H1 (cell line): ENCODE data around the gene NDC80. TPM values are rescaled to one million over a fixed set of nuclear protein-coding genes. Genes with fewer than 3 reads are reported as not detected.

Source experiments
- CTCF ChIA-PET: fragments of 300-600 bp; sonication (Branson Sonifier 250); formaldehyde crosslinking; loops from one replicate; lab custom pipeline; 2021; ENCODE audit not compliant: partially characterized antibody; lab: Charles Lee
- POLR2A ChIA-PET: fragments of 300-600 bp; sonication (Branson Sonifier 250); formaldehyde crosslinking; loops from one replicate; lab custom pipeline; 2021; ENCODE audit warnings: inconsistent platforms; ENCODE audit not compliant: partially characterized antibody; lab: Charles Lee
- DNase-seq, 2 experiments: peaks; one replicate each; pipeline versions ENCODE4 v3.0.0 to v3.0.0-alpha.2; 2010 to 2022; ENCODE audit warnings: low spot score in 2 of 2, low read depth in 1 of 2, mixed read lengths in 1 of 2
- FAIRE-seq: peaks from 2 replicates; lab custom pipeline; 2011; peaks lifted over from hg19 to GRCh38; lab: Jason Lieb, UNC
- H2AFZ ChIP-seq: 2 replicates; pipeline ENCODE4 v1.8.1; 2012; ENCODE audit warnings: low read length, inconsistent platforms
- H2AK5ac ChIP-seq: 2 replicates; pipeline ENCODE4 v1.6.1; 2013; ENCODE audit warnings: low read depth, low read length
- H2BK120ac ChIP-seq: replicated peaks from 2 replicates; pipeline ENCODE3; 2013; ENCODE audit warnings: low read depth, low read length, inconsistent platforms
- H2BK12ac ChIP-seq: 2 replicates; pipeline ENCODE4 v1.6.1; 2013; ENCODE audit warnings: low read depth, low read length
- H2BK15ac ChIP-seq: 2 replicates; pipeline ENCODE4 v1.6.1; 2013; ENCODE audit warnings: low read length
- H2BK20ac ChIP-seq: 2 replicates; pipeline ENCODE4 v1.6.1; 2013; ENCODE audit warnings: low read length
- H2BK5ac ChIP-seq: 2 replicates; pipeline ENCODE4 v1.6.1; 2013; ENCODE audit warnings: low read depth, low read length
- H3K14ac ChIP-seq: 2 replicates; pipeline ENCODE4 v1.6.1; 2013; ENCODE audit warnings: inconsistent platforms; ENCODE audit not compliant: insufficient read length
- H3K18ac ChIP-seq: 2 replicates; pipeline ENCODE4 v1.6.1; 2013; ENCODE audit warnings: low read length; ENCODE audit errors: extremely low read depth
- H3K23ac ChIP-seq: 2 replicates; pipeline ENCODE4 v1.6.1; 2013; ENCODE audit warnings: inconsistent platforms; ENCODE audit not compliant: insufficient read length
- H3K23me2 ChIP-seq: 2 replicates; pipeline ENCODE4 v1.6.1; 2013; ENCODE audit warnings: low read depth, low read length
- H3K27ac ChIP-seq: 2 replicates; pipeline ENCODE4 v1.6.1; 2011; ENCODE audit warnings: low read depth, low read length, inconsistent platforms
- H3K27me3 ChIP-seq, 4 experiments: replicated peaks in 1 of 4; 1 replicate in 1 of 4; 2 replicates in 3 of 4; pipeline versions ENCODE4 v1.6.1 to v1.8.1; 2011 to 2013; ENCODE audit warnings: low read length in 3 of 4, mild to moderate bottlenecking in 3 of 4, inconsistent platforms in 2 of 4, mixed read lengths in 2 of 4, moderate library complexity in 1 of 4; ENCODE audit not compliant: control insufficient read depth in 3 of 4, insufficient read depth in 3 of 4; ENCODE audit errors: extremely low read depth in 1 of 4
- H3K36me3 ChIP-seq, 4 experiments: 2 replicates each; pipeline versions ENCODE4 v1.6.1 to v1.8.1; 2011 to 2013; ENCODE audit warnings: mild to moderate bottlenecking in 4 of 4, low read length in 3 of 4, moderate library complexity in 2 of 4, control low read depth in 1 of 4, inconsistent platforms in 1 of 4; ENCODE audit not compliant: insufficient read depth in 4 of 4, control insufficient read depth in 2 of 4
- H3K4ac ChIP-seq: replicated peaks from 2 replicates; pipeline ENCODE3; 2013; ENCODE audit warnings: low read length, low read depth, mixed read lengths, inconsistent platforms; ENCODE audit not compliant: insufficient read length
- H3K4me1 ChIP-seq, 4 experiments: replicated peaks in 1 of 4; 1 replicate in 1 of 4; 2 replicates in 3 of 4; pipeline versions ENCODE4 v1.6.1 to v1.8.1; 2011 to 2013; ENCODE audit warnings: low read length in 3 of 4, inconsistent platforms in 2 of 4, mixed read lengths in 1 of 4; ENCODE audit not compliant: insufficient read depth in 4 of 4, control insufficient read depth in 3 of 4
- H3K4me2 ChIP-seq, 2 experiments: 2 replicates each; pipeline versions ENCODE4 v1.6.1 to v1.8.1; 2011 to 2013; ENCODE audit warnings: low read depth in 2 of 2, low read length in 2 of 2, control low read depth in 1 of 2, inconsistent platforms in 1 of 2, mild to moderate bottlenecking in 1 of 2; ENCODE audit not compliant: insufficient read depth in 1 of 2
- H3K4me3 ChIP-seq, 4 experiments: fragments of 200-600, 300-600 bp in 1 of 4; sonication (generic), shearing (Covaris generic), sonication (Bioruptor Twin) in 1 of 4; 2 replicates each; pipeline versions ENCODE4 v1.5.1 to v1.8.1; 2011 to 2016; ENCODE audit warnings: low read length in 4 of 4, low read depth in 3 of 4, control low read depth in 2 of 4, inconsistent platforms in 2 of 4, mild to moderate bottlenecking in 2 of 4, mixed read lengths in 1 of 4, moderate library complexity in 1 of 4; ENCODE audit not compliant: insufficient read depth in 2 of 4; ENCODE audit errors: extremely low read depth in 1 of 4
- H3K56ac ChIP-seq: replicated peaks from 2 replicates; pipeline ENCODE3; 2013; ENCODE audit warnings: low read depth, mild to moderate bottlenecking, mixed read lengths, low read length, inconsistent platforms; ENCODE audit not compliant: insufficient read length
- H3K79me1 ChIP-seq: 2 replicates; pipeline ENCODE4 v1.6.1; 2013; ENCODE audit warnings: low read depth, low read length, control low read depth
- H3K79me2 ChIP-seq, 2 experiments: 2 replicates each; pipeline versions ENCODE4 v1.6.1 to v1.8.1; 2012 to 2013; ENCODE audit warnings: low read length in 2 of 2, mild to moderate bottlenecking in 2 of 2, inconsistent platforms in 1 of 2; ENCODE audit not compliant: insufficient read depth in 2 of 2, control insufficient read depth in 1 of 2
- H3K9ac ChIP-seq, 4 experiments: replicated peaks in 1 of 4; 1 replicate in 1 of 4; 2 replicates in 3 of 4; pipeline versions ENCODE4 v1.6.1 to v1.8.1; 2011 to 2013; ENCODE audit warnings: low read depth in 3 of 4, low read length in 3 of 4, control low read depth in 2 of 4, mild to moderate bottlenecking in 2 of 4, moderate library complexity in 2 of 4, inconsistent platforms in 1 of 4; ENCODE audit errors: extremely low read depth in 1 of 4
- H3K9me3 ChIP-seq, 2 experiments: 2 replicates each; pipeline versions ENCODE4 v1.6.1 to v1.8.1; 2012 to 2013; ENCODE audit warnings: mild to moderate bottlenecking in 2 of 2, moderate library complexity in 2 of 2, control low read depth in 1 of 2, inconsistent platforms in 1 of 2, low read depth in 1 of 2, low read length in 1 of 2, mixed read lengths in 1 of 2; ENCODE audit not compliant: insufficient read depth in 2 of 2
- H4K20me1 ChIP-seq, 2 experiments: replicated peaks in 1 of 2; 2 replicates each; pipeline versions ENCODE3 to v1.8.1; 2011 to 2013; ENCODE audit warnings: inconsistent platforms in 2 of 2, low read length in 2 of 2, mild to moderate bottlenecking in 1 of 2; ENCODE audit not compliant: insufficient read depth in 2 of 2, control insufficient read depth in 1 of 2
- H4K5ac ChIP-seq: 2 replicates; pipeline ENCODE4 v1.6.1; 2013; ENCODE audit warnings: low read length, low read depth, mixed read lengths, inconsistent platforms; ENCODE audit not compliant: insufficient read length
- H4K8ac ChIP-seq: 2 replicates; pipeline ENCODE4 v1.8.0; 2013; ENCODE audit warnings: mild to moderate bottlenecking, moderate library complexity, low read length, inconsistent platforms; ENCODE audit not compliant: insufficient read depth; ENCODE audit errors: extremely low read depth
- H4K91ac ChIP-seq: replicated peaks from 2 replicates; pipeline ENCODE3; 2013; ENCODE audit warnings: low read length, mixed read lengths, inconsistent platforms; ENCODE audit not compliant: insufficient read length
- ASH2L ChIP-seq: fragments of 200-600, 300-600 bp; sonication (generic); IDR thresholded peaks from one replicate; pipeline ENCODE4 v1.7.1; 2017; ENCODE audit warnings: low read length
- HDAC6 ChIP-seq: IDR thresholded peaks from one replicate; pipeline ENCODE4 v1.7.1; 2012; ENCODE audit warnings: low read depth, mild to moderate bottlenecking, inconsistent platforms, low read length, moderate library complexity
- SUZ12 ChIP-seq: fragments of 200-600 bp; sonication (generic); IDR thresholded peaks from 2 replicates; pipeline ENCODE4 v1.6.1; 2012; ENCODE audit warnings: mild to moderate bottlenecking, inconsistent platforms, low read length, moderate library complexity, mixed read lengths
- TAF1 ChIP-seq: IDR thresholded peaks from 2 replicates; pipeline ENCODE4 v1.6.1; 2011; ENCODE audit warnings: mild to moderate bottlenecking, low read depth, low read length
- TEAD4 ChIP-seq: IDR thresholded peaks from 2 replicates; pipeline ENCODE4 v1.6.1; 2012; ENCODE audit warnings: low read depth, low read length, inconsistent platforms, mixed read lengths
- WGBS, 2 experiments: shearing (Covaris generic) in 1 of 2; methylation state at CpG; one replicate each; pipeline versions ENCODE4 v1.1.6 to v1.1.7; 2013 to 2015; ENCODE audit warnings: low lambda C conversion rate in 2 of 2, mixed read lengths in 2 of 2, inconsistent platforms in 1 of 2, low coverage in 1 of 2, missing lambda C conversion rate in 1 of 2; ENCODE audit not compliant: insufficient replicate concordance in 2 of 2, insufficient coverage in 1 of 2, insufficient read length in 1 of 2; ENCODE audit errors: extremely low coverage in 1 of 2, missing lambda C conversion rate in 1 of 2; 5-methylcytosine and 5-hydroxymethylcytosine counted together
- polyA plus RNA-seq, 7 experiments: library from polyadenylated mRNA; depleted of rRNA in 3 of 7; stranded (reverse) in 5 of 7; unstranded in 2 of 7; fragments of >200 nt in 5 of 7; fragments of 200-250 nt in 2 of 7; gene quantifications; 1 replicate in 5 of 7; 2 replicates in 1 of 7; 4 replicates in 1 of 7; pipeline versions ENCODE4 v1.2.1 to v1.2.3, GENCODE V29; 2011 to 2013; ENCODE audit warnings: missing spikeins in 2 of 7, mixed read lengths in 2 of 7
- total RNA-seq: library from RNA; stranded (reverse); fragmentation: NEBNext Ultra II Directional; extraction: Animal tissue kit (Norgen Biotek cat#: 25700); gene quantifications from 2 replicates; pipeline ENCODE4 v1.2.1, GENCODE V29; 2021

The NDC80 gene
- total and polyA plus RNA-seq, 2 of the 8 experiments (the other 6 are each of a cell fraction or from before 2014, with no cell fraction given), result 11.0 to 45.0 TPM

DNA sequence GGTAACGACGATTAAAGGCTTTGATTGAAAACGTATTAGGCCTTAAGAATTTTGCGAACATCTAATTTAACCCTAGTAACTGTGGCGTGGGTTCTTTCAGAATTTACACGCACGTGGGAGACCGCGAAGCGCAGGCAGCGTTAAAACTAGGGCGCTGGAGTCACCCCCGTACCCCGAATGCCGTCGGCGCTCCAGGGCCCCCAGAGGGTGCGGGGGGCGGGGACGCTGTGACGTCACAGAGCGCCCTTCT lies 83.5 kb downstream of the NDC80 start:
- peak overlapping the region; percentile 66 to 97 (median 86) for H3K4me3 ChIP-seq
- no peak overlapping the region; the same call in 1 of the 2 replicates for H3K18ac ChIP-seq
- H3K27ac ChIP-seq, result peak overlapping the region; percentile 85; the same call in 1 of the 2 replicates
- no peak overlapping the region for H2AK5ac ChIP-seq
- no peak overlapping the region for H2BK120ac ChIP-seq
- H3K4me1 ChIP-seq, result peaks cover 0 to 9% (median 4%) of the 10 kb centered on the region in 4 experiments; a peak in 5 of 7 replicates
- no peak overlapping the region for H4K91ac ChIP-seq
- H2BK5ac ChIP-seq, result no peak overlapping the region
- peak overlapping the region; percentile 95; the same call in 1 of the 2 replicates for H4K8ac ChIP-seq
- ChIA-PET POLR2A (interaction anchor here (0.8 to 2.0 kb wide), 7 partner anchors 9 to 190 kb away, joined by 3 to 9 read pairs (median 4); no protein-coding TSS in a partner anchor), CTCF (no interaction called here)
- H4K20me1 ChIP-seq, result peaks cover 9 to 13% of the 10 kb centered on the region in 2 experiments
- no peak for FAIRE-seq
- no peaks in the 10 kb centered on the region for H3K36me3 ChIP-seq
- H3K9ac ChIP-seq, result peak overlapping the region; percentile 59 to 87 (median 83); a peak in 6 of 7 replicates
- H3K23ac ChIP-seq, result no peak overlapping the region
- no peak overlapping the region for H4K5ac ChIP-seq
- H3K9me3 ChIP-seq, result no peaks in the 10 kb centered on the region
- peak overlapping the region; percentile 66 for H2AFZ ChIP-seq
- H3K27me3 ChIP-seq, result peaks cover 3 to 25% (median 22%) of the 10 kb centered on the region in 4 experiments
- peaks cover 6% of the 10 kb centered on the region; the same call in 1 of the 2 replicates for H3K79me1 ChIP-seq
- peaks cover 0 to 35% of the 10 kb centered on the region in 2 experiments; a peak in 2 of 4 replicates for H3K79me2 ChIP-seq
- no peak overlapping the region for H3K56ac ChIP-seq
- no peak overlapping the region for H3K14ac ChIP-seq
- peaks cover 21% of the 10 kb centered on the region for H3K23me2 ChIP-seq
- peak overlapping the region; percentile 33; the same call in 1 of the 2 replicates for H2BK12ac ChIP-seq
- H2BK20ac ChIP-seq, result no peak overlapping the region
- peak overlapping the region; percentile 91 to 92 for H3K4me2 ChIP-seq
- DNase-seq, result no peak
- H2BK15ac ChIP-seq, result no peak overlapping the region
- no peak overlapping the region for H3K4ac ChIP-seq
- WGBS, 2 experiments, result 2% methylated on average over 22 of the region's 22 CpGs; no CpG with 5 or more reads in 1 of the 2 experiments
- TF ChIP-seq HDAC6 (no peak), SUZ12 (0 out of 2 replicates have a peak, but pooled peaks have one; percentile 6), TEAD4 (no peak), ASH2L (no peak), TAF1 (no peak)
